Large intestine (tissue), 3 donors: ENCODE measurements around the gene ELMO1. TPM values are rescaled to one million over a fixed set of nuclear protein-coding genes. Genes with fewer than 3 reads are reported as not detected.

Source experiments
- DNase-seq, 2 donors: peaks; one replicate each; pipeline versions ENCODE4 v3.0.0 to v3.0.0-alpha.2; 2013
- H3K27ac ChIP-seq: one replicate; pipeline ENCODE4 v1.5.1; 2013; ENCODE audit warnings: low read length
- H3K27me3 ChIP-seq: 2 replicates; pipeline ENCODE4 v1.6.1; 2013; ENCODE audit warnings: low read length; ENCODE audit not compliant: control insufficient read depth, insufficient read depth
- H3K36me3 ChIP-seq: 2 replicates; pipeline ENCODE4 v1.6.1; 2013; ENCODE audit warnings: low read length; ENCODE audit not compliant: control insufficient read depth, insufficient read depth
- H3K4me1 ChIP-seq: one replicate; pipeline ENCODE4 v1.6.1; 2013; ENCODE audit warnings: low read length; ENCODE audit not compliant: control insufficient read depth, insufficient read depth
- H3K4me3 ChIP-seq: one replicate; pipeline ENCODE4 v1.5.1; 2013; ENCODE audit warnings: low read length
- H3K9me3 ChIP-seq: one replicate; pipeline ENCODE4 v1.6.1; 2013; ENCODE audit warnings: mild to moderate bottlenecking, low read depth, low read length, moderate library complexity; ENCODE audit not compliant: control insufficient read depth
- WGBS: methylation state at CpG from one replicate; pipeline ENCODE4 v1.1.5; 2013; ENCODE audit warnings: low lambda C conversion rate; ENCODE audit not compliant: insufficient coverage; 5-methylcytosine and 5-hydroxymethylcytosine counted together
- polyA plus RNA-seq: library from polyadenylated mRNA; unstranded; fragments of 120-200 nt; gene quantifications from one replicate; pipeline ENCODE4 v1.2.1, GENCODE V29; 2013

ELMO1 gene
- polyA plus RNA-seq, 1 donor = 9.5 TPM

GRCh38 chr7:37392673-37393017 is 56.0 kb downstream of the ELMO1 start:
- Histone ChIP-seq H3K27ac (no peak overlapping the region), H3K4me3 (no peak overlapping the region), H3K27me3 (no peaks in the 10 kb centered on the region), H3K4me1 (peaks cover 9% of the 10 kb centered on the region), H3K36me3 (no peaks in the 10 kb centered on the region), H3K9me3 (no peaks in the 10 kb centered on the region)
- WGBS = no CpG with 5 or more reads among the region's 1 CpG
- DNase-seq = no peak

GRCh38 chr7:37391791-37392672 is 56.6 kb downstream of the ELMO1 start:
- Histone ChIP-seq H3K4me1 (peaks cover 9% of the 10 kb centered on the region), H3K27me3 (no peaks in the 10 kb centered on the region), H3K9me3 (no peaks in the 10 kb centered on the region), H3K4me3 (no peak overlapping the region), H3K27ac (no peak overlapping the region), H3K36me3 (no peaks in the 10 kb centered on the region)
- WGBS = 93% methylated on average over 3 of the region's 10 CpGs
- no peak for DNase-seq

GRCh38 chr7:37390114-37390513 is 58.5 kb downstream of the ELMO1 start:
- Histone ChIP-seq H3K4me3 (no peak overlapping the region), H3K4me1 (peaks cover 9% of the 10 kb centered on the region), H3K36me3 (no peaks in the 10 kb centered on the region), H3K27me3 (no peaks in the 10 kb centered on the region), H3K9me3 (no peaks in the 10 kb centered on the region), H3K27ac (no peak overlapping the region)
- peak; percentile 19 to 29 for DNase-seq
- WGBS = no CpG with 5 or more reads among the region's 8 CpGs

GRCh38 chr7:37388811-37389210 is 59.9 kb downstream of the ELMO1 start:
- WGBS = 83% methylated on average over 1 of the region's 4 CpGs
- Histone ChIP-seq H3K36me3 (no peaks in the 10 kb centered on the region), H3K27me3 (no peaks in the 10 kb centered on the region), H3K9me3 (no peaks in the 10 kb centered on the region), H3K4me1 (peaks cover 9% of the 10 kb centered on the region), H3K4me3 (no peak overlapping the region), H3K27ac (no peak overlapping the region)
- no peak for DNase-seq

- no CpG with 5 or more reads among the region's 6 CpGs for WGBS
- Histone ChIP-seq H3K4me3 (no peak overlapping the region), H3K9me3 (no peaks in the 10 kb centered on the region), H3K36me3 (no peaks in the 10 kb centered on the region), H3K4me1 (peaks cover 3% of the 10 kb centered on the region), H3K27me3 (no peaks in the 10 kb centered on the region), H3K27ac (no peak overlapping the region)
- no peak for DNase-seq
Measured at GRCh38 chr7:37385787-37386186, 62.9 kb downstream of the ELMO1 start.

GRCh38 chr7:37382546-37383088 is 66.0 kb downstream of the ELMO1 start:
- WGBS = 20% methylated on average over 1 of the region's 1 CpG
- no peak overlapping the region for H3K4me3 ChIP-seq
- no peak for DNase-seq
- no peaks in the 10 kb centered on the region for H3K4me1 ChIP-seq
- H3K36me3 ChIP-seq = no peaks in the 10 kb centered on the region
- no peak overlapping the region for H3K27ac ChIP-seq
- no peaks in the 10 kb centered on the region for H3K27me3 ChIP-seq
- H3K9me3 ChIP-seq = no peaks in the 10 kb centered on the region

- no peaks in the 10 kb centered on the region for H3K4me1 ChIP-seq
- H3K36me3 ChIP-seq = no peaks in the 10 kb centered on the region
- DNase-seq = no peak
- no peak overlapping the region for H3K27ac ChIP-seq
- 100% methylated on average over 3 of the region's 4 CpGs for WGBS
- H3K9me3 ChIP-seq = peaks cover 8% of the 10 kb centered on the region
- no peak overlapping the region for H3K4me3 ChIP-seq
- no peaks in the 10 kb centered on the region for H3K27me3 ChIP-seq
Measured at GRCh38 chr7:37380831-37381230, 67.8 kb downstream of the ELMO1 start.

GRCh38 chr7:37379546-37380277 is 69.0 kb downstream of the ELMO1 start:
- WGBS = no CpG with 5 or more reads among the region's 4 CpGs

GRCh38 chr7:37377231-37377630 is 71.4 kb downstream of the ELMO1 start:
- WGBS = no CpG with 5 or more reads among the region's 5 CpGs
- Histone ChIP-seq H3K4me1 (no peaks in the 10 kb centered on the region), H3K27me3 (no peaks in the 10 kb centered on the region), H3K4me3 (no peak overlapping the region), H3K9me3 (peaks cover 8% of the 10 kb centered on the region), H3K27ac (no peak overlapping the region), H3K36me3 (no peaks in the 10 kb centered on the region)
- DNase-seq = no peak

More at GRCh38 chr7:37379546-37380277, 69.0 kb downstream of the ELMO1 start:
- DNase-seq = no peak
- Histone ChIP-seq H3K36me3 (no peaks in the 10 kb centered on the region), H3K27ac (no peak overlapping the region), H3K27me3 (no peaks in the 10 kb centered on the region), H3K4me3 (no peak overlapping the region), H3K9me3 (peaks cover 8% of the 10 kb centered on the region), H3K4me1 (no peaks in the 10 kb centered on the region)

GRCh38 chr7:37376386-37376785 is 72.3 kb downstream of the ELMO1 start:
- Histone ChIP-seq H3K4me3 (no peak overlapping the region), H3K36me3 (no peaks in the 10 kb centered on the region), H3K4me1 (no peaks in the 10 kb centered on the region), H3K27ac (no peak overlapping the region), H3K9me3 (peaks cover 8% of the 10 kb centered on the region), H3K27me3 (no peaks in the 10 kb centered on the region)
- WGBS = 60% methylated on average over 1 of the region's 8 CpGs
- DNase-seq = no peak
